GM21619 (cell line): Measurements from ENCODE around the gene DIPK1B.
"Not testable (repeated sequence)": the region's sequence is repeated elsewhere in the genome, so short reads cannot be mapped to it uniquely, and the experiment has no call there.

Source experiments
- ATAC-seq: cut with Tn5 transposase; IDR thresholded peaks from one replicate; pipeline ENCODE4 v1.9.1; 2021; ENCODE audit not compliant: unreplicated experiment

The DIPK1B gene

GRCh38 chr9:136748666-136749611 is 36.6 kb downstream of the DIPK1B start:
- no peak for ATAC-seq

GRCh38 chr9:136750526-136750925 is 38.2 kb downstream of the DIPK1B start:
- ATAC-seq, result no peak

- ATAC-seq, result no peak
Observed at GRCh38 chr9:136751244-136751643, 38.9 kb downstream of the DIPK1B start.

- no peak for ATAC-seq
Observed at GRCh38 chr9:136751814-136752213, 39.4 kb downstream of the DIPK1B start.

GRCh38 chr9:136753371-136754058 is 41.1 kb downstream of the DIPK1B start:
- no peak for ATAC-seq

GRCh38 chr9:136754059-136754572 is 41.7 kb downstream of the DIPK1B start:
- no peak for ATAC-seq

- ATAC-seq, result no peak
Observed at GRCh38 chr9:136754626-136755301, 42.4 kb downstream of the DIPK1B start.

- ATAC-seq, result not testable (repeated sequence)
Observed at GRCh38 chr9:136755302-136756133, 43.1 kb downstream of the DIPK1B start.

GRCh38 chr9:136756134-136756438 is 43.7 kb downstream of the DIPK1B start:
- ATAC-seq, result no peak

- no peak for ATAC-seq
Observed at GRCh38 chr9:136756836-136757235, 44.5 kb downstream of the DIPK1B start.

- ATAC-seq, result no peak
Observed at GRCh38 chr9:136757328-136757727, 45.0 kb downstream of the DIPK1B start.

- ATAC-seq, result no peak
Observed at GRCh38 chr9:136757751-136758140, 45.4 kb downstream of the DIPK1B start.

GRCh38 chr9:136759001-136759400 is 46.6 kb downstream of the DIPK1B start:
- no peak for ATAC-seq

GRCh38 chr9:136759436-136760325 is 47.3 kb downstream of the DIPK1B start:
- no peak for ATAC-seq

- no peak for ATAC-seq
Observed at GRCh38 chr9:136760424-136760823, 48.1 kb downstream of the DIPK1B start.

- not testable (repeated sequence) for ATAC-seq
Observed at GRCh38 chr9:136760834-136761544, 48.6 kb downstream of the DIPK1B start.

- ATAC-seq, result no peak
Observed at GRCh38 chr9:136761545-136761981, 49.2 kb downstream of the DIPK1B start.

GRCh38 chr9:136762221-136762691 is 49.9 kb downstream of the DIPK1B start:
- no peak for ATAC-seq
